Hepatocyte (in vitro differentiated cells): Measurements from ENCODE around the gene GNPTAB. TPM values are rescaled to one million over a fixed set of nuclear protein-coding genes. Genes with fewer than 3 reads are reported as not detected.

ENCODE experiments used
- DNase-seq: peaks from one replicate; pipeline ENCODE4 v3.0.0-alpha.2; 2016; ENCODE audit warnings: low spot score
- H2AFZ ChIP-seq: fragments of 200-600 bp; sonication (generic); 2 replicates; pipeline ENCODE4 v1.6.0; 2016; ENCODE audit warnings: antibody characterized with exemption, mild to moderate bottlenecking
- H3K27ac ChIP-seq: fragments of 200-600 bp; sonication (generic); 2 replicates; pipeline ENCODE4 v1.5.1; 2016; ENCODE audit warnings: mild to moderate bottlenecking
- H3K27me3 ChIP-seq: fragments of 200-600 bp; sonication (generic); 2 replicates; pipeline ENCODE4 v1.6.1; 2016
- H3K36me3 ChIP-seq: fragments of 200-600 bp; sonication (generic); replicated peaks from 2 replicates; pipeline ENCODE4 v1.5.1; 2016; ENCODE audit warnings: low read depth; ENCODE audit not compliant: insufficient read depth
- H3K4me1 ChIP-seq: fragments of 200-600 bp; sonication (generic); 2 replicates; pipeline ENCODE4 v1.5.1; 2016; ENCODE audit warnings: mild to moderate bottlenecking, moderate library complexity; ENCODE audit not compliant: insufficient read depth
- H3K4me2 ChIP-seq: fragments of 200-600 bp; sonication (generic); 2 replicates; pipeline ENCODE4 v1.6.0; 2016
- H3K4me3 ChIP-seq: fragments of 200-600 bp; sonication (generic); 2 replicates; pipeline ENCODE4 v1.5.1; 2016; ENCODE audit warnings: mild to moderate bottlenecking
- H3K79me2 ChIP-seq: fragments of 200-600 bp; sonication (generic); 2 replicates; pipeline ENCODE4 v1.6.0; 2017; ENCODE audit warnings: mild to moderate bottlenecking
- H3K9me2 ChIP-seq: fragments of 200-600 bp; sonication (generic); replicated peaks from 2 replicates; pipeline ENCODE4 v1.6.0; 2017; ENCODE audit warnings: mild to moderate bottlenecking; ENCODE audit not compliant: insufficient read depth
- H3K9me3 ChIP-seq: fragments of 200-600 bp; sonication (generic); 2 replicates; pipeline ENCODE4 v1.5.1; 2016; ENCODE audit warnings: low read depth, mild to moderate bottlenecking
- H4K20me1 ChIP-seq: fragments of 200-600 bp; sonication (generic); 2 replicates; pipeline ENCODE4 v1.6.0; 2016; ENCODE audit warnings: mild to moderate bottlenecking; ENCODE audit not compliant: insufficient read depth, poor library complexity, severe bottlenecking
- EZH2 ChIP-seq: fragments of 200-600 bp; sonication (generic); IDR thresholded peaks from 2 replicates; pipeline ENCODE4 v1.6.1; 2016; ENCODE audit warnings: antibody characterized with exemption, mild to moderate bottlenecking, borderline replicate concordance
- EZH2phosphoT487 ChIP-seq: fragments of 200-600 bp; sonication (generic); IDR thresholded peaks from one replicate; pipeline ENCODE4 v1.6.1; 2018; ENCODE audit warnings: antibody characterized with exemption, mild to moderate bottlenecking, low read depth, moderate library complexity; ENCODE audit not compliant: unreplicated experiment, severe bottlenecking
- WGBS: methylation state at CpG from one replicate; pipeline ENCODE4 v1.1.6; 2016; ENCODE audit warnings: low lambda C conversion rate; ENCODE audit errors: missing lambda C conversion rate; 5-methylcytosine and 5-hydroxymethylcytosine counted together
- polyA plus RNA-seq: library from polyadenylated mRNA; unstranded; fragments of >200 nt; fragmentation: Nextera tagmentation; extraction: Ambion mirVana; gene quantifications from 2 replicates; pipeline ENCODE4 v1.2.1, GENCODE V29; 2016
- total RNA-seq: library from RNA; depleted of rRNA; stranded (reverse); fragments of >200 nt; gene quantifications from 2 replicates; pipeline ENCODE4 v1.2.3, GENCODE V29; 2014
- TF ChIP-seq, protein P1 (sequence below): fragments of 200-600 bp; sonication (generic); IDR thresholded peaks from 2 replicates; pipeline ENCODE4 v1.5.1; 2016; ENCODE audit warnings: antibody characterized with exemption, mild to moderate bottlenecking; ENCODE audit not compliant: poor library complexity

The GNPTAB gene
- total and polyA plus RNA-seq, 2 experiments from 2014 or later = 13.8 to 21.6 TPM

DNA sequence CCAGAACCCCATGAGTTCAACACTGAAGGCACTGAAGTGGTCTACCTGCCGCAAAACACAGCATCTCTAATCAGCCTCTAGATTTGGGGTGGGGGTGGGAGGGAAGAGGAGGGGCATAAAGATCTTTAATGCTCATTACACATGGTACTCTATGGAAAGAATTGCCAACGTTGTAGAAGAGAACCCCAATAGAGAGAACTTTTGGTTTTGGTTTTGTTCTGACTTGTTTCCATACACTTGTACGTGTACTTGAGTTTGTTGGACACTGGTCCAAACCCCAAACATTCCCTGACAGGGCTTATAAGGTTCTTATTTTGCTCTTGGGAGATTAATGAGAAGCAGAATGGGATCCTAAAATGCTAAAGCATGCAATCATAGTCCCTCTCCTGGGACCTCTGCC is 31.0 kb downstream of the GNPTAB start:
- H3K9me2 ChIP-seq = no peaks in the 10 kb centered on the region
- no peaks in the 10 kb centered on the region for H3K36me3 ChIP-seq
- WGBS = 95% methylated on average over 3 of the region's 3 CpGs
- TF ChIP-seq, protein P1, sequence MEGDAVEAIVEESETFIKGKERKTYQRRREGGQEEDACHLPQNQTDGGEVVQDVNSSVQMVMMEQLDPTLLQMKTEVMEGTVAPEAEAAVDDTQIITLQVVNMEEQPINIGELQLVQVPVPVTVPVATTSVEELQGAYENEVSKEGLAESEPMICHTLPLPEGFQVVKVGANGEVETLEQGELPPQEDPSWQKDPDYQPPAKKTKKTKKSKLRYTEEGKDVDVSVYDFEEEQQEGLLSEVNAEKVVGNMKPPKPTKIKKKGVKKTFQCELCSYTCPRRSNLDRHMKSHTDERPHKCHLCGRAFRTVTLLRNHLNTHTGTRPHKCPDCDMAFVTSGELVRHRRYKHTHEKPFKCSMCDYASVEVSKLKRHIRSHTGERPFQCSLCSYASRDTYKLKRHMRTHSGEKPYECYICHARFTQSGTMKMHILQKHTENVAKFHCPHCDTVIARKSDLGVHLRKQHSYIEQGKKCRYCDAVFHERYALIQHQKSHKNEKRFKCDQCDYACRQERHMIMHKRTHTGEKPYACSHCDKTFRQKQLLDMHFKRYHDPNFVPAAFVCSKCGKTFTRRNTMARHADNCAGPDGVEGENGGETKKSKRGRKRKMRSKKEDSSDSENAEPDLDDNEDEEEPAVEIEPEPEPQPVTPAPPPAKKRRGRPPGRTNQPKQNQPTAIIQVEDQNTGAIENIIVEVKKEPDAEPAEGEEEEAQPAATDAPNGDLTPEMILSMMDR = no peak
- H3K4me1 ChIP-seq = no peaks in the 10 kb centered on the region
- H3K27me3 ChIP-seq = no peaks in the 10 kb centered on the region
- no peak overlapping the region for H2AFZ ChIP-seq
- H3K4me3 ChIP-seq = no peak overlapping the region
- no peak overlapping the region for H3K4me2 ChIP-seq
- H3K27ac ChIP-seq = no peak overlapping the region
- H4K20me1 ChIP-seq = no peaks in the 10 kb centered on the region
- DNase-seq = no peak
- peaks cover 2% of the 10 kb centered on the region for H3K79me2 ChIP-seq
- H3K9me3 ChIP-seq = no peaks in the 10 kb centered on the region

DNA sequence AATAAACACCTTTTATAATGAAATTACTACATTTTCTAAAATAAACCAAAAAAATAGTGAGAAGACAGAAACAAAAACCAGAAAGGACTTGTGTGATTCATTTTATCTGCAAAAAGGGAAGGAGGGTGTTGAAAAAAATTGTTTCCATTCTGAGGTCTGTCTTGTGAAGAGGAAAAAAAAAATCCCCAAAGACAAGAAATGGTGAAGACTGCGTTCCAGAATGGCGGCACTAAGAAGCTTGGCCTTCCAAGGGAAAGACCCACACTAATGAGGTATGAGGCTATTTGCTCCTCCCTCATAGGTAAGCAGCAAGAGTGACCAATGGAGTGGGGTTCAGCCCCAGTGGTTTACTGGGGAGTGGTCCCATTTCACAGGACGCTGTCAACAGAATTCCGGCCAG is 35.0 kb downstream of the GNPTAB start:
- Histone ChIP-seq H3K79me2 (no peaks in the 10 kb centered on the region), H3K27ac (no peak overlapping the region), H3K4me3 (no peak overlapping the region), H2AFZ (no peak overlapping the region), H3K36me3 (no peaks in the 10 kb centered on the region), H3K4me2 (no peak overlapping the region), H3K27me3 (no peaks in the 10 kb centered on the region), H4K20me1 (no peaks in the 10 kb centered on the region), H3K9me2 (no peaks in the 10 kb centered on the region), H3K9me3 (no peaks in the 10 kb centered on the region), H3K4me1 (no peaks in the 10 kb centered on the region)
- no peak for TF ChIP-seq EZH2phosphoT487
- TF ChIP-seq EZH2 = no peak
- TF ChIP-seq, protein P1 = no peak
- 98% methylated on average over 4 of the region's 4 CpGs for WGBS
- DNase-seq = no peak

DNA sequence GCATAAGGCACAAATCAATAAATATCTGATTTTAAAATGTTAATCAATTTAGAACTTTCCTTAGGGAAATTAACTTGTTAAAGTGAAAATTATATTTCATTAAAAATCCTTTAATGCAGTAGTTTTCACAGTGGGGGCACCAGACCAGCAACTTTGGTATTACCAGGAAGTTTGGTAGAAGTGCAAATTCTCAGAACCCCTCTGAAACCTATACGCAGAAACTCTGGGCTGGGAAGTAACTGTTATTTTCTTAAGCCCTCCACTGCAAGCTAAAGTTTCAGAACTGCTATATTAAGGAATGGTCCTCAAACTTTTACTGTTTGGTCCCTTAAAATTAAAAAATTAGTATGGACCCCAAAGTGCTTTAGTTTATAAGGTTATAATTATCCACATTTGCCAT is 35.7 kb downstream of the GNPTAB start:
- WGBS = 95% methylated on average over 1 of the region's 1 CpG
- Histone ChIP-seq H3K4me3 (no peak overlapping the region), H3K36me3 (no peaks in the 10 kb centered on the region), H3K79me2 (no peaks in the 10 kb centered on the region), H3K4me2 (no peak overlapping the region), H3K27ac (no peak overlapping the region), H3K9me3 (no peaks in the 10 kb centered on the region), H2AFZ (no peak overlapping the region), H3K4me1 (no peaks in the 10 kb centered on the region), H3K9me2 (no peaks in the 10 kb centered on the region), H3K27me3 (no peaks in the 10 kb centered on the region), H4K20me1 (no peaks in the 10 kb centered on the region)
- DNase-seq = no peak
- TF ChIP-seq, protein P1 = no peak
- TF ChIP-seq EZH2phosphoT487 (no peak), EZH2 (no peak)

DNA sequence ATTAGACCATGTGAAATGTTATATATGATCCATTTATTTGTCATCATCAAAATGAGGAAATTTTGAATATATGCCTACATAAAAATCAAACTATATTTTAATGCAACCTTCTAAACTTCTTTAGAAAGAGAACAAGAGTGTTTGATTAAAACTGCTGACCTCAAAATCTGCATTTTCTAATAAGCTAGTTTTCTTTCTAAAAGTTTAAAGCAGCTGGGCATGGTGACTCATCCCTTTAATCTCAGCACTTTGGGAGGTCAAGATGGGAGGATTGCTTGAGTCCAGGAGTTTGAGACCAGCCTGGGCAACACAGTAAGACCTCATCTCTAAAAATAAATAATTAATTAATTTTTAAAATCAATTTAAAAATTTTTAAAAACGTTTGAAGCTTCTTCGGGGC is 36.2 kb downstream of the GNPTAB start:
- H3K9me2 ChIP-seq = no peaks in the 10 kb centered on the region
- no peak overlapping the region for H2AFZ ChIP-seq
- no peaks in the 10 kb centered on the region for H4K20me1 ChIP-seq
- no peaks in the 10 kb centered on the region for H3K27me3 ChIP-seq
- DNase-seq = no peak
- no peaks in the 10 kb centered on the region for H3K36me3 ChIP-seq
- TF ChIP-seq EZH2phosphoT487 (no peak), EZH2 (no peak)
- TF ChIP-seq, protein P1 = no peak
- H3K4me1 ChIP-seq = no peaks in the 10 kb centered on the region
- H3K9me3 ChIP-seq = no peaks in the 10 kb centered on the region
- 81% methylated on average over 2 of the region's 2 CpGs for whole genome bisulfite sequencing
- no peak overlapping the region for H3K4me2 ChIP-seq
- H3K4me3 ChIP-seq = no peak overlapping the region
- H3K79me2 ChIP-seq = no peaks in the 10 kb centered on the region
- no peak overlapping the region for H3K27ac ChIP-seq
